ENCODE measurements around the gene DOK5. TPM values are rescaled to one million over a fixed set of nuclear protein-coding genes. Genes with fewer than 3 reads are reported as not detected.

The DOK5 gene
- total and polyA plus RNA-seq, 2 of the 8 experiments (the other 6 are each of a cell fraction or from before 2014, with no cell fraction given) = 8.9 to 15.0 TPM

DNA sequence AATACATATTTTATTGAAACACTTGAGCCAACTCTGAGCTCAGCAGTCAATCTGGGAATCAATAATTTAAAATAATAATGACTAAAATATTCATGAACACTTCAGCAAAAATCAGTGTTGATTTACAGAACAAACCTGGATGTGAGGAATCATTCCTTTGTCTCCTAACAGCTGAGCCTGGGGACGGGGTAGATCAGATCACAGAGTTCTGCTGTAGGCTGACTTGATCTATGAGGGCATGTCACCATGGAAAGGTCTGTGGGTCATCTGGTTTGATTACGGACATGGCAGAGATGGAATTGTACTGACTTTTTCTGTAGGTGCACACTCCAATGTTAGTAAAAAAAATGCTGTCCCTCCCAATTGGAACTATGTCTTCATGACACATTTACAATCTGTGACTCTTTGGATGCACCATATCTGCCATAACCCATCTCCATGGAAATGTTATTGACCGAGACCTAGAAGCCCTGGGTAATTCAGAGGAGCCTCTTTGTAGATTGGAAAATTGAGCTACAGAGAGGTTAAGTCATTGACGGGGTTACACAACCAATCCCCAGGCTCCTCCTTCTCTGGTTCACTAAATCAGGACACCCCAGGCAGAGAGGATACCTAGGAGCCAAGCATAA is 114.1 kb downstream of the DOK5 start:
- H4K8ac ChIP-seq (ENCODE audit: extremely low read depth, insufficient read depth, low read length) = no peak overlapping the region
- POLR2A ChIA-PET (ENCODE audit: partially characterized antibody) = no interaction called here
- FAIRE-seq (no peak), DNase-seq (ENCODE audit: low read depth in 1 of 2, low spot score in 2 of 2) (no peak)
- no peaks in the 10 kb centered on the region for H3K79me2 ChIP-seq (ENCODE audit: control insufficient read depth in 1 of 2, insufficient read depth in 2 of 2, low read length in 2 of 2)
- H3K9me3 ChIP-seq (ENCODE audit: insufficient read depth in 2 of 2, low read depth in 1 of 2, low read length in 1 of 2) = no peaks in the 10 kb centered on the region; a peak in 1 of 4 replicates
- H2BK15ac ChIP-seq (ENCODE audit: low read length) = no peak overlapping the region
- no peak overlapping the region for H2BK20ac ChIP-seq (ENCODE audit: low read length)
- H2AFZ ChIP-seq (ENCODE audit: low read length) = no peak overlapping the region
- H3K9ac ChIP-seq (replicated peaks in 1 of 4; ENCODE audit: extremely low read depth in 1 of 4, low read depth in 3 of 4, low read length in 3 of 4) = no peak overlapping the region
- H3K79me1 ChIP-seq (ENCODE audit: low read depth, low read length) = no peaks in the 10 kb centered on the region
- no peaks in the 10 kb centered on the region for H4K20me1 ChIP-seq (replicated peaks in 1 of 2; ENCODE audit: control insufficient read depth in 1 of 2, insufficient read depth in 2 of 2, low read length in 2 of 2)
- no peak overlapping the region for H4K5ac ChIP-seq (ENCODE audit: insufficient read length, low read depth, low read length)
- CTCF ChIA-PET (ENCODE audit: partially characterized antibody) = no interaction called here
- no peaks in the 10 kb centered on the region for H3K4me1 ChIP-seq (replicated peaks in 1 of 4; ENCODE audit: control insufficient read depth in 3 of 4, insufficient read depth in 4 of 4, low read length in 3 of 4)
- no peak overlapping the region for H3K4me2 ChIP-seq (ENCODE audit: insufficient read depth in 1 of 2, low read depth in 2 of 2, low read length in 2 of 2)
- no peak overlapping the region for H3K4me3 ChIP-seq (ENCODE audit: extremely low read depth in 1 of 4, insufficient read depth in 2 of 4, low read depth in 3 of 4, low read length in 4 of 4)
- no peak overlapping the region for H3K56ac ChIP-seq (replicated peaks; ENCODE audit: insufficient read length, low read depth, low read length)
- H3K18ac ChIP-seq (ENCODE audit: extremely low read depth, low read length) = no peak overlapping the region
- H3K27me3 ChIP-seq (replicated peaks in 1 of 4; ENCODE audit: control insufficient read depth in 3 of 4, extremely low read depth in 1 of 4, insufficient read depth in 3 of 4, low read length in 3 of 4) = no peaks in the 10 kb centered on the region
- H3K23ac ChIP-seq (ENCODE audit: insufficient read length) = no peak overlapping the region
- H2BK120ac ChIP-seq (replicated peaks; ENCODE audit: low read depth, low read length) = no peak overlapping the region
- no peak for TF ChIP-seq CTBP2 (IDR thresholded peaks at IDR 0.05; ENCODE audit: borderline replicate concordance, insufficient read depth, insufficient read length, low read length)
- no peak for TF ChIP-seq JUN (IDR thresholded peaks at IDR 0.05; ENCODE audit: low read depth, low read length)
- no peak for TF ChIP-seq SRF (IDR thresholded peaks at IDR 0.05; ENCODE audit: low read depth, low read length)
- H2BK5ac ChIP-seq (ENCODE audit: low read depth, low read length) = no peak overlapping the region
- H4K91ac ChIP-seq (replicated peaks; ENCODE audit: insufficient read length, low read length) = no peak overlapping the region
- H3K4ac ChIP-seq (replicated peaks; ENCODE audit: insufficient read length, low read depth, low read length) = no peak overlapping the region
- 87% methylated on average over 4 of the region's 4 CpGs; no CpG with 5 or more reads in 1 of the 2 experiments for WGBS, 2 experiments (ENCODE audit: extremely low coverage in 1 of 2, insufficient coverage in 1 of 2, insufficient read length in 1 of 2, insufficient replicate concordance in 2 of 2, low coverage in 1 of 2, low lambda C conversion rate in 2 of 2, missing lambda C conversion rate in 1 of 2)
- H3K36me3 ChIP-seq (ENCODE audit: control insufficient read depth in 2 of 4, insufficient read depth in 4 of 4, low read length in 3 of 4) = no peaks in the 10 kb centered on the region
- H3K27ac ChIP-seq (ENCODE audit: low read depth, low read length) = no peak overlapping the region
- H3K14ac ChIP-seq (ENCODE audit: insufficient read length) = no peak overlapping the region
- H2AK5ac ChIP-seq (ENCODE audit: low read depth, low read length) = no peak overlapping the region
- no peak overlapping the region for H2BK12ac ChIP-seq (ENCODE audit: low read depth, low read length)
- no peaks in the 10 kb centered on the region for H3K23me2 ChIP-seq (ENCODE audit: low read depth, low read length)
